GDM1 (cell line): ENCODE data around the gene COL5A3.

Source experiments
- DNase-seq: peaks from one replicate; lab custom pipeline; 2025; lab: John Stamatoyannopoulos, UW

The COL5A3 gene

DNA sequence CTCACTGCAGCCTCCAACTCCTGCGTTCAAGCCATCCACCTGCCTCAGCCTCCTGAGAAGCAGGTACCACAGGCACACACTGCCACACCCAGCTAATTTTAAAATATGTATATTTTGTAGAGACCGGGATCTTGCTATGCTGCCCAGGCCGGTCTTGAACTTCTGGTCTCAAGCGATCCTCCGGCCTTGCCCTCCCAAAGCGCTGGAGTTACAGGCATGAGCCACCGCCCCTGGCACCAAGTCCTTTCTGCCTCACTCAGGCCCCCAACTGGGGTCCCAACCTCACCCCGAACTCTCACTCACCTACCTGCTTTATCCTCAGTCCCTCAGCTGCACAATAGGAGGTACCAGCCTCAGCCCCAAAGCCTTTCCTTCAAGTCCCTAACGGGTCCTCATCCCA, 635 bp upstream of the COL5A3 start:
- no peak for DNase-seq

DNA sequence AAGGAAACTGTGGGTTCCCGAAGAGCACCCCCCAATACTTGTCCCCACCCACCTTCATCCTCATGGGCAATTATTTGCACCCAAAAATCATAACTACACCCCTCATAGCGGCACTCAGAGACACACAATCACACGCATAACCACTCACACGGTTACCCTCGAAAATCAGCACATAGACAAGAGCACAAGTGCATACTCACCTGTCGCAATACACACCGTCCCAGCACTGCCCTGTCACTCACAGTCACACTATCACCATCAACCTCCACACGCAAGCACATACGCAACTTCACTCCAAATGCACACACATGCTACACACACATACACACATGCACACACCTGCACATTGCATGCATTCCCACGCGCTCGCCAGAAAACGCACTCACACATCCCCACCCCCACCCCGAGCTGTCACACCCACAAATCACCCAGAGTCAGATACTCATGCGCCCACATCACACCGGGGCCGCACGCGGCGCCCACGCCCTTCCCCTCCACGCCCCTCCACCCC, 535 bp downstream of the COL5A3 start:
- no peak for DNase-seq

DNA sequence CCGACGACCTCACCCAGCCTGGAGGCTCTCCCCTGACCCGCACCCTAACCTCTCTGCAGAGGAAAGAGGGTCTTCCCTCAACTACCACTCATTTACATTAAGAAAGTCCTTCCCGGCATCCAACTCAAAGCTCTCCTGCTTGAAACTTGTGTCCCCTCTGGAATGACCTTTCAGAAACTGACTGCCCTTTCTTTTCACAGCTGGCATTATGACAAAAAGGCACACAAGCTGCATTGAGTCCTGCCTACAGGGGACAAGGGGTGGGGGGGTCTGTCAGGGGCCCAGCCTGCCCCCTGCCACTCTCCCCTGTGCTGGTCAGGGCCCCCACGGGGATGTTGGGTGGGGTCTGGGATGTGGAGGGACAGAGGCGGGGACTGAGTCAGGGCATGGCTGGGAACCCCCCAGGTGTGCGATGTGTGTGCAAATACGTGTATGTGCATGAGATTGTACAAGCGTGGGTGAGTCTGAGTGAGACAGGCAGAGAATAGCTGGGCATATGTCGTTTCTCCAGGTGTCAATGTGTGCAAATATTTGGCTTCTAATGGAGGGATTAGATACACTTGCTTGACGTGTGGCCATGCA, 2.0 kb downstream of the COL5A3 start:
- no peak for DNase-seq

DNA sequence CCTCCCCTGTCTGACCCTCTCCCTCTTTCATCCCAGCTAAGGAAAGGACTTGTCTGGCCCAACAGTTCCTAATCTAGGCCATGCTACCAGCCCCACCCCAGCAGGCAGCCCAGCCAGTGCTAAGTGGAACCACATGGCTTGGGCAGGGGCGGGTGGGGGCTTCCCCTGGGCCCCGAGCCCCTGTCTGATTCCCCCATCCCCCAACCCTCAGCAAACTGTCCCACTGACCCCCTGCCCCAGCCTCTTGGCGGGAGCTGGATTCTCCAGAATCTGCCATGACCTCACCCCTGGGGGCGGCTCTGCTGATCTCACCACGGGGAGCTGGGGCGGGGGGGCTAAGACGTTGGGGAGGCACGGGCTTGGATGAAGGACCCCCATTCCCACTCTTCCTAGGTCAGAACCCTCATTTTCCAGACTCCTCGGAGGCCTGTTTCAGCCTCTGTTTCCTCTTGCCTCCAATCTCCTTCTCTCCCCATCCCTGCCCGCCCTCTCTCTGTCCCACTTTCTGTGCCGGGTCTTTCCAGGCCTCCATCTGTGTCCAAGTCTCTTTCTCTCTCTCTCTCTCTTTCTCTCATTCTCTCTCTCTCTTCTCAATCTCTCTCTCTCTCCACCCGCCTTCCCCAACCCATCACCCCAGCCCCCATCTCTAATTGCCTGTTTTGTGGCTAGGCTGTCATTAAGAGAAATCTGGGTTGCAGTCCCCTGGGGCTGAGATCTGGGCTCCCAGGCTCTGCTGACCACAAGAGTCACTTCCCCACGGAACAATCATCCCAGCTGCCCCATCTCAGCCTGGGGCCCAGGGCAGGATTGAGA, 2.7 kb downstream of the COL5A3 start:
- DNase-seq = no peak

DNA sequence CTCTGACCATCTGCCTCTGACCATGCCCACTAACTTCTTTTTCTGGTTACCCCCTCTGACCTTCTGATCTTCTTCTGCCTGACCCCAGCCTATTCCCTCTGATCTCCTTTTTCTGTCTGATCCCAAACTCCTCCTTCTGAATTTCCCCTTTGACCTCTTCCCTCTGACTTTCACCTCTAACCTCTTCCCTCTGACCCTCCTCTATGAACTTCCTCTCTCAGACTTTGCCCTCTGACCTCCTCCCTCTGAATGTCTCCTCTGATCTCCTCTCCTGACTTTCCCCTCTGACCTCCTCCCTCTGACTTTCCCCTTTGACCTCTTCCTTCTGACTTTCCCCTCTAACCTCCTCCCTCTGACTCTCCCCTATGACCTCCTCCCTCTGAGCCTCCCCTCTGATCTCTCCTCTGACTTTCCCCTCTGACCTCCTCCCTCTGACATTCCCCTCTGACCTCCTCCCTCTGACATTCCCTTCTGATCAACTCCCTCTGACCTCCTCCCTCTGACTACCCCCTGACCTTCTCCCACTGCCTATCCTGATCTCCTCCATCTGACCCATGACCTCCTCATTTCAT, 3.5 kb downstream of the COL5A3 start:
- DNase-seq = no peak

DNA sequence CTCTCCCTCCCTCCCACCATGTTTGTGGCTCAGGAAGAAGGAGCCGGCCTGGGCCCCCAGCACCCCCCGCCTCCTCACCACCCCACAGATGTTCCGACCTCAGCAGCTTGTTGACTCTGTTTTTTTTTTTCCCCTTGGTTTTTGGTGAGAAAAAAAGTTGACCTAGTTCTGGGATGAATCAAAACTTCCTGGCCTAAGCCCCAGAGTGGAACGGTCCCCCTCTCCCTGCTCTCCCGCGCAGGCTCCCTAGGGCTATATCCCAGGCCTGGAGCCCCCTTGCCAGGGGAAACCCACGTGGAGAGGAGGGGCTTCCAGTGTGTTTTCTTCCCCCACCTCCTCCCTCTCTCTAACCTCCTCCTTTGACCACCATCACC, 4.0 kb downstream of the COL5A3 start:
- DNase-seq = no peak

DNA sequence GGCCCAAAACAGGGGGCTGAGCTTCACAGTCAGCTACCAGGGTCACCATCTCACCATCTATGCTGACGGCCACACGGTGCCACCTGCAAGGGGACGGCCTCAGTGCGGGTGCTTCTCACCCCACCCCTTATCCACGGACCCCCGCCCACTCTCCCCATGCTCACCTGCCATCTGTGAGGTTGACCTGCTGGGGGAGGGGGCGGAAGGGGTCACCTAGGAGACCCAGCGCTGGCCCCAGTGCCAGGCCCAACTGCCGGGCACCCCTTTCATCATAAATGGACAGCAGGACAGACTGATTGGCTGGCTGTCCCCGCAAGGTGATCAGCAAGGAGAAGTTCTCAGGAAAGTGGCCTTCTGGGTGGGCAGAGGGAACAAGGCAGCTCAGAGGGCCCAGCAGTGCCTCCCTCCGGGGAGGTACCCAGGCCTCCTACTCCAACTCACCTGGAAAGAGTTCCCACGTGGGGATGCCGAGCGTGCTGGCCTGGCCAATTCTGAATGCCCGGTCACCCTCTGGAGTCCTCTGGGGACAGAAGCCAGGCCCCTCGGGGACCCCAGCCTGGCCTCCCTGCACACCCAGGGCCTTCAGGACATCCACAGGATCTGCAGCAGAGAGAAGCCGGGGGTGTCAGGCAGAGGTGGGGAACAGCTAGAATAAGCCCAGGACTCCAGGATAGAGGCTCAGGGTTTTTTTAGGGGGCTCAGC, 4.5 kb downstream of the COL5A3 start:
- no peak for DNase-seq

DNA sequence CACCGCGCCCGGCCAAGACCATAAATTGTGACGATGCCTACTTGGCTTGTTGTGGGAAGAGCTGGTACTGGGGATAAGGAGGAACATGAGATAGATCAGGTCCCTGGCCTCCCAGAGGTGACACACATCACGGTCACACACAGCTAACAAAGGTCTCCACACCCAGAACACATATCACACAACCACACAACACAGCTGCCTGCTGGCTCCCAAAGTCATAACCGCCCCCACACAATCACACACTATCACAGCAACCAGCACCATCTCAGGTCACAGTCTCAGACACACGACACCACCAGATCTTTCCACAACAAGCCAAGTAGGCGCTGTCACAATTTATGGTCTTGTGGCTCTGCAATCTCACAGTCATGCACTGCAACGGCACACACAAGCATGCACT, 5.7 kb downstream of the COL5A3 start:
- DNase-seq = no peak

DNA sequence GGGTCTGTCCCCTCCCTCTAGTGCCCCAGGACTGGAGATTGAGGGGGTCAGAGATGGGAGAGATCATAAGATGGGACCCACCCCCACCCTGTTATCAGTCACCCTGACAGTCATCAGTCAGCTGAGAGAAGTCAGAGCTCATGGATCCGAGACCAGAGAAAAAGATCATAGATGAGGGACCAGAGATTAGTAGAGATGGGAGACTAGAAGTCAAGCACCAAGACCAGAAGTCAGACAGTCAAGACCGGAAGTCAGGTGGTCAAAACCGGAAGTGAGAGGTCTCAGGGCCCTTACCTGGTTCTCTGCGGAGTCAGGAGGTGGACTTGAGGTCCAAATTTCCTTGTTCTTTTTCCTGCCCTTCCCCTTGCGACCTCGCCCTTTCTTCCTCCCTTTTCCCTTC, 7.0 kb downstream of the COL5A3 start:
- no peak for DNase-seq

DNA sequence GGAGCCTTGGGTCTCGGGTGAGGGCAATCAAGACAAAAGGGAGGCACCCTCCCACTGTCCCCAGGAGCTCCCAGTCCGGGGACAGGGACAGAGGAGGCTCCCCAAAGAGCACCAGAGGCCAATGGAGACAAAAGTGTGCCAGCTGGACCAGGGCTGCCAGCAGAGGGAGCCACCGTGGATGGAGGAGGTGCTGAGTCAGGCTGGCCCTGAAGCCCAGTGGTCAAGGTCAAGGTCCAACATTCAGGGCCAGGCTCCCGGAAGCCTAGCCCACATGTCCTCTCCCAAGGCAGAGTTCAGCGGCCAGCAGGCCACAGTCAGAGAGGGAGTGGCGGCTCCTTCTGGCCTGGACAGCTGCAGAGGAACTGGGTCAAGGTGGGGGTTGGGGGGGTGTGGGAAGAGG, 8.4 kb downstream of the COL5A3 start:
- no peak for DNase-seq

DNA sequence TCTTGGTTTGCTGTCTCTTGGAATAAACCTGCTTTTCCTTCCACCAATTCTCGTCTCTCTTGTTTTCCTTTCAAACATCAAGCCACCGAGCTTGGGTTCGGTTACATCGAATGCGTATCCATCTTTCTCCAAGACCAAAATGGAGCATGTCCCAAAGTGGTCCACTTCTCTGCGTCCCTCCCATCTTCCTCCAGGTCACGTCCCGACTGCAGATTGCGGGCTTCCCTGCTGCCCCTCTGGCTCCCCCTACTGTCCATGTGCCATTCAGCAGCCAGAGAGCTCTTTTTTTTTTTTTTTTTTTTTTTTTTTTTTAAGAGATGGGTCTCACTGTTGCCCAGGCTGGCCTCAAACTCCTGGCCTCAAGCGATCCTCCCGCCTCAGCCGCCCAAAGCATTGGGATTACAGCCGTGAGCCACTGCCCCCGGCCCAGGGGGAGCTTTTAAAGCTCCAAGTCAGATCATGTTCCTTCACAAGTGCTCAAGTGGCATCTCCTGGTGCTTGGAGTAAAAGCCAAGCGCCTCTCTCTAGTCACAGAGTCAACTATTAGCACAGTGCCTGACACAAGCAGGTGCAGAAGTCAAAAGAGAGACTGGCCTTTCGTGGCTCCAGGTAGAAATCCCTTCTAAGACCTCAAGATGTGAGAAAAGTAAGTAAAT, 10.0 kb downstream of the COL5A3 start:
- peak; percentile 42 for DNase-seq

DNA sequence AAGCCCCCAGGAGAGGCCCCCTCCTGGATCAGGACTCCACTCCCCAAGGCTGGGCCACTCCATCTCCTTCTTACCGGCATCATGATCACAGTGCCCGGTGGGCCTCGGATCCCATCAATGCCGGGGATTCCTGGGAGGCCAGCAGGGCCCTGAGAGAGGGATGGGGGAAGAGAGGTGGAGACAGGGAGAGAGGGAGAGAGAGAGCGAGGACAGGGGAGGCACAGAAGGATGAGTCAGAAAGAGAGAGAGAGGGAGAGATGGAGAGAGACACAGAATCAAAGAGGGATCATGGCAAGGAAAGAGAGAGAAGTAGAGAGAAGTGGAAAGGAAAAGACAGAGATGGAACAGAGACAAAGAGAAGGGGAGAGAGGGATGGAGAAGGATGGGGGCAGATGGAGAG, 13.8 kb downstream of the COL5A3 start:
- DNase-seq = no peak

DNA sequence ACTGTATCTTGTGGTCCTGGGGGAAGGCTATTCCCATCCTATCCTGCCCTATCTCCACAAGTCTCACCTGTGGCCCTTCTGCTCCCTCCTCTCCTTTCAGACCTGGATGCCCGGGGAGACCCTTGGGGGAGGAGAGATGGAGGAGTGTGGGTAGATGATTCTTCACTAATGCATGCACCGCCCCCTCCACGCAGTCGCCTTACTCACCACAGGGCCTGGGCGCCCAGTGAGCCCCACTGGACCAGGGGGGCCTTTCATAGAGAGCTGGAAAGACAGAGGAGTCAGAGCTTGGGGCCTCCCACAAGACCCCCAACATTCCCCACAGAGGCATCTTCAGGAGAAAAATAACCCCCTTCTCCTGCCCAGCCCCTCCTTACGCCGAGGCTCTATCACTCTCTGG, 14.3 kb downstream of the COL5A3 start:
- no peak for DNase-seq

DNA sequence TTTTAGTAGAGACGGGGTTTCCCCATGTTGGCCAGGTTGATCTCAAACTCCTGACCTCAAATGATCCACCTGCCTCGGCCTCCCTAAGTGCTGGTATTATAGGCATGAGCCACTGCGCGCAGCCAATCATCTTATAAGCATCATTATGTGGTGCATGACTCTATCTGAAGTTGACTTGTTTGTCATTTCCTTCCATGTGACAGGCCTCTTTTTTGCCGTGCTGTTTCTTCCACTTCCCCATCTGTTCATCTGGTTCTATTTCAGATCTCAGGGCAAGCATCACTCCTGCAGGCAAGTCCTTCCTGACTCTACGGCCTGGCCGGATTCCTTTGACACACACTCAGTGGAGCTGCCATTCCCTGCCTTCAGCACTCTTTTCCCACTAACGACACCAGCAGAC, 15.2 kb downstream of the COL5A3 start:
- no peak for DNase-seq

DNA sequence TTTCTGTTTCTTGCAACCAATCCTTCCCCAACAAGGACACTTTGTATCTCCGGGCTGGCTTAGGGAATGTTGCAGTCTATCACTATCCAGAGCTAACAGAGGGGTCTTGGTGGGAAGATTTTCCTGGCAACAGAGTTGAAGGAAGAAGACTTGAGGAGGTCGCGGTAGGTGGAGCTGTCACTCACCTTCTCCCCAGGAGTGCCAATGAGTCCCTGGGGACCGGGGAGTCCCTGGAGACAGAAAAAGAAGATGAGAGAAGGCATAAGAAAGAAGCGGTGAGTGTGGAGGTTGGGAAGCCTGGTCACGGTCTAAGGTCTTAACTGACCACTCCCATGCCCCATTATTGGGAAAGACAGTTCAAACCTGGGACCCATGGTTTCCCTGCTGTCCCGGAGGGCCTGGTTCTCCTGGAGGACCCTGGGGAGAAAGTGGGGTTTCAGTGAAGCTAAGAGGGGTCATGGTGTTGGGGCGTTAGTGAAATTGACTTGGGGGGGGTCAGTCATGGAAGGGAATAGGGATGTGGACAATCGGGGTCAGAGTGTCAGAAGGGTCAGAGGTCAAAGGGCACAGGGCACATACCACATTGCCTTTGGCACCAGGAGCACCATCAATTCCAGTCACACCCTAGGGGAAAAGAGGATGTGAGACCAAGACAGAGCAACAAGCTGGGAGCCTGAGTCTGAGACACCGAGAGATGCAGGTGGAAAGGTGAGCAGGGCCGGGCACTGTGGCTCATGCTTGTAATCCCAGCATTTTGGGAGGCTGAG, 18.7 kb downstream of the COL5A3 start:
- no peak for DNase-seq

DNA sequence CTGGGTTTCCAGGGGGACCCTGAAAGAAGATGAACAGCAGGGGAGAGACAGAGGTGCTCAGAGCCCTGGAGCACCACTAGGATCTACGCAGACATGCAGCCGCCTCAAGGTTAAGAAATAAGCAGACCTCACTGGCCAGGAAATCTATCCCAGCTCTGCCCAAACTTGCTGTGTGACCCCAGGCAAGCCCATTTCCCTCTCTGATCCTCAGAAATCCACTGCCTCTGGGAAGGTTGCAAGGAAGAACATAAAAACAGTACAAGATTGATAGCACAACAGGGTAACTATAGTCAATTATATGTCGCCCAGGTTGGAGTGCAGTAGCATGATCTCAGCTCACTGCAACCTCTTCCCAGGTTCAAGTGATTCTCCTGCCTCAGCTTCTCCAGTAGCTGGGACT, 20.8 kb downstream of the COL5A3 start:
- DNase-seq = no peak

DNA sequence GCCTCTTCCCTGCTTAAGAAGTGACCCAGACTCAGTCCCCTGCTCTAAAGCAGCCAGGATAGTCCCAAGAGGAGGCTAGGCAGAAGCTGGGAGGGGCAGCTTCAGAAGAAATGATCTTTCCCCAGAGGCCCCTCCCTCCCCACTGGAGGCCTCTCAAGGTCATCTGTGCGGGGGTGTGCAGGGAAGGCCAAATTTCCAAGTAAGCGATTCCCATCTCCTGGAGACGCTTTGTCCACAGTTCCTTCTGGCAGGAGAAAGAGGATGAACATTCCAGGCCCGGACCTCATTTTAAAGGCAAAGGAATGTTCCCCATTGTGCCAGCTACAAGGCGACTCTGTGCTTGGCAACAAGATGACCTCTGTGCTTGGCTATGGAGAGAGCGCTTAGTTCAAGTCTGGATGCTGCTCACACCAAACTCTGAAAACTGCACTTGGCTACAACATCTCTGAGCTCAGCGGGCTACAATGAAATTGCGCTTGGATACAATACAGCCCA, 23.5 kb downstream of the COL5A3 start:
- no peak for DNase-seq

DNA sequence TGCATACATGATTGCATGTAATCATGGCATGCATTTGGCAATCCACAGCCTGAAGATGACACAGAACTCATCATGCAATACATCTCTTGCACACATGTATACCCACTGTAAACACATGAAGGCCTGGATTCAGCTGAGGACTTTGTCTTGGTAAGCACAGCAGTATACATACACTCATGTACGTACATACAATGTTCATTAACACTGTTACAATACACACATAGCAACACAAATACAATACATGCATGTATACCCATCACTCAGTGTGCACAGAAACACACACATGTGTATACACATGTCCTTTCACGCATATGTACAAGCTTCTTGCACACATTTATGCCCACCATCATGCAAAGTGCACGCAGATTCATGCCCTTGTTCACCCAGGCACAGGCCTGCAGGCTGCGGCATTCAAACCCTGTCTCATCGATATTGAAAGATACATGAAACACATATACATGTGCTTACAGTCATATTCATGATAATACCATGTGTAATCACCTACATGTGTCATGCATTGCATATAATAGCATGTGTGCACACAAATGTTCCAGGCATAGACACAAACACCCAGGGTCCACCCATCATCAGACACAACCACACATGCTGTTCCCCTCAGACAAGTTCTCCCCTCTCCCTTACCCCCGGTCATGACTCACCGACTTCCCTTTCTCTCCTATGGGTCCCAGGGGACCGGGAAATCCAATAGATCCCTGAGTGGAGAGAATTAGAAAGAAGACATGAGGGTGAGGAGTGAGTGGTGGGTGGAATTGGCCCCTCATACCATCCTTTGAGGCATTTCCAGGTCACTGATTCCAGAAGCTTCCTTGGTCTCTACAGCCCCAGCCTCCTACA, 28.7 kb downstream of the COL5A3 start:
- DNase-seq = no peak

DNA sequence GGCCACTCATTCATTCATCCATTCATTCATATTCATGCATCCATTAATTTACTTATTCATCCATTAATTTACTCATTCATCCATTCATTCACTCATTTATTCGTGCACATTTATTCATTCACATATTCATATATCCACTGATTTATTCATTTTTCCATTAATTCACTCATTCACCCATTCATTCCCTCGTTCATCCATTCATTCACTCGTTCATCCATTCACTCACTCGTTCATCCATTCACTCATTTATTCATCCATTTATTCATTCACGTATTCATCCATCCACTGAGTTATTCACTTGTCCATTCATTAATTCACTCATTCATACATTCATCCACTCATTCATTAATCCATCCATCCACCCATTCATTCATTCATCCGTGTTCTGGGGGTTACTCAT, 38.2 kb downstream of the COL5A3 start:
- no peak for DNase-seq

DNA sequence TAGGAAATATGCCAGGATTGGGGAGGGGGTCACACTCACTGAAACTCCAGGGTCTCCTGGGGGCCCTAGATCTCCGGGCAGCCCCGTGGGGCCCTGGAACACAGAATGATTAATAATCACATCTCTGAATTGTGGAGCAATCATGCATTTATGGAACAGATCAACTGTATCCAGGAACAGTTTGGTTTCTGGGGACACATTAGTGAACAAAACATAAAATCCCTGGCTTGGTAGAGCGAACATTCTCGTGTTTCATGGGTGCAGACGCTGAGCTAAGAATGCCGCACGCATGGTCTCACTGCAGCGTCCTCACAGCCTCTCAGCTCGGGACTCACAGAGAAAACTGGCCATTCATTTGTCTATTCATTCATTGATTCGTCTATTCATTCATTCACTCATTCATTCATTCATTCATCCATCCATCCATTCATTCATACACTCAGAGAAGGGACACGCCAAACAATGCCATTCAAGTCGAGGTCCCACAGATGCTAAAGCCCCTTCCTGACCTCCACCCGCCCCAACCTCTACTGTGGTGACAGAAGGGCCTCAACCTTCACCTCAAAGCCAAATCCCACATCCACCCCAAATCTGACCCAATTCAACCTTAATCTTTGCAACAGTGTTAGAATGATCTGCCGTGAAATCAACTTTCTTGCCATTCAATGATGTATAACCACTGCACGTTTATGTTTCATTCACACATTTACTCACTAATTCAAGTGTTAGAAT, 39.0 kb downstream of the COL5A3 start:
- DNase-seq = no peak
